Nephron (organoid): ENCODE data around the gene DYSF.

ENCODE experiments used
- H3K27ac Mint-ChIP-seq, 3 experiments: 2 replicates each; pipeline ENCODE4 v1.8.0; 2020; ENCODE audit warnings: mixed read lengths in 3 of 3, mild to moderate bottlenecking in 2 of 3, moderate library complexity in 1 of 3
- H3K27me3 Mint-ChIP-seq: 2 replicates; pipeline ENCODE4 v1.8.0; 2021; ENCODE audit warnings: low read depth, mild to moderate bottlenecking, moderate library complexity, mixed read lengths
- H3K36me3 Mint-ChIP-seq: 2 replicates; pipeline ENCODE4 v1.8.0; 2020; ENCODE audit warnings: low read depth, mixed read lengths
- H3K4me1 Mint-ChIP-seq: 2 replicates; pipeline ENCODE4 v1.8.0; 2020; ENCODE audit warnings: mixed read lengths
- H3K4me3 Mint-ChIP-seq, 3 experiments: 2 replicates each; pipeline ENCODE4 v1.8.0; 2020; ENCODE audit warnings: mild to moderate bottlenecking in 3 of 3, mixed read lengths in 3 of 3, moderate library complexity in 2 of 3
- H3K9me3 Mint-ChIP-seq: 2 replicates; pipeline ENCODE4 v1.8.0; 2020; ENCODE audit warnings: mixed read lengths
- TF ChIP-seq, protein P1 (sequence below), 3 experiments: fragments of 200-600 bp; sonication (generic); IDR thresholded peaks; one replicate each; pipeline ENCODE4 v1.5.0; 2021; ENCODE audit warnings: antibody characterized with exemption in 3 of 3; ENCODE audit not compliant: unreplicated experiment in 3 of 3

Gene DYSF

DNA sequence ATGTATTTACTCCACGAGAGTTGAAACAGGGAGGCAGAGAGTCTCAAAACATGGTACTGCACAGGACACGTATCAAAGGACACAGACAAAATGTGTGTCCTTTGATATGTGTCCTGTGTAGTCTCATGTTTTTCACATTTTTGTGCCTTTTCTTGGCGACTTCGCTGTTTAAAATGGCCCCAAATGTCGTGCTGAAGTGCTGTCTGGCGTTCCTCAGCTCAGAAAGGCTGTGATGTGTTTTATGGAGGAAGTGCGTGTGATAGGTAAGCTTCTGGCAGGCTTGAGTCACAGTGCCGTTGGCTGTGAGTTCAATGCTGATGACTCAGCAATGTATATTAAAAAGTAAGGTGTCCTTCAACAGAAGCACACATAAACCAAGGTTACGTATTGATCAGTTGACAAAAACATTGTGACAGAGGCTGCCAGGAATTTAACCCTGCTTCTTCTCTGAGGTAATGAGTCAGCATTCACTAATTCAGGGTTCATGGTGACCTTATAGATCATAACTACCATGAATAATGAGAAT is 78.2 kb downstream of the DYSF start:
- Mint-ChIP-seq H3K4me1 (no peaks in the 10 kb centered on the region), H3K9me3 (no peaks in the 10 kb centered on the region), H3K27me3 (peaks cover 33% of the 10 kb centered on the region), H3K36me3 (no peaks in the 10 kb centered on the region), H3K27ac (no peak overlapping the region), H3K4me3 (no peak overlapping the region)
- TF ChIP-seq, protein P1, sequence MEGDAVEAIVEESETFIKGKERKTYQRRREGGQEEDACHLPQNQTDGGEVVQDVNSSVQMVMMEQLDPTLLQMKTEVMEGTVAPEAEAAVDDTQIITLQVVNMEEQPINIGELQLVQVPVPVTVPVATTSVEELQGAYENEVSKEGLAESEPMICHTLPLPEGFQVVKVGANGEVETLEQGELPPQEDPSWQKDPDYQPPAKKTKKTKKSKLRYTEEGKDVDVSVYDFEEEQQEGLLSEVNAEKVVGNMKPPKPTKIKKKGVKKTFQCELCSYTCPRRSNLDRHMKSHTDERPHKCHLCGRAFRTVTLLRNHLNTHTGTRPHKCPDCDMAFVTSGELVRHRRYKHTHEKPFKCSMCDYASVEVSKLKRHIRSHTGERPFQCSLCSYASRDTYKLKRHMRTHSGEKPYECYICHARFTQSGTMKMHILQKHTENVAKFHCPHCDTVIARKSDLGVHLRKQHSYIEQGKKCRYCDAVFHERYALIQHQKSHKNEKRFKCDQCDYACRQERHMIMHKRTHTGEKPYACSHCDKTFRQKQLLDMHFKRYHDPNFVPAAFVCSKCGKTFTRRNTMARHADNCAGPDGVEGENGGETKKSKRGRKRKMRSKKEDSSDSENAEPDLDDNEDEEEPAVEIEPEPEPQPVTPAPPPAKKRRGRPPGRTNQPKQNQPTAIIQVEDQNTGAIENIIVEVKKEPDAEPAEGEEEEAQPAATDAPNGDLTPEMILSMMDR (IDR thresholded peaks at IDR 0.05; ENCODE audit: unreplicated experiment in 3 of 3): no peak

- TF ChIP-seq, protein P1 (IDR thresholded peaks at IDR 0.05; ENCODE audit: unreplicated experiment in 3 of 3): no peak
- no peaks in the 10 kb centered on the region for H3K36me3 Mint-ChIP-seq
- H3K4me1 Mint-ChIP-seq: no peaks in the 10 kb centered on the region
These were observed 79.0 kb downstream of the DYSF start for GRCh38 chr2:71532327-71532726.

DNA sequence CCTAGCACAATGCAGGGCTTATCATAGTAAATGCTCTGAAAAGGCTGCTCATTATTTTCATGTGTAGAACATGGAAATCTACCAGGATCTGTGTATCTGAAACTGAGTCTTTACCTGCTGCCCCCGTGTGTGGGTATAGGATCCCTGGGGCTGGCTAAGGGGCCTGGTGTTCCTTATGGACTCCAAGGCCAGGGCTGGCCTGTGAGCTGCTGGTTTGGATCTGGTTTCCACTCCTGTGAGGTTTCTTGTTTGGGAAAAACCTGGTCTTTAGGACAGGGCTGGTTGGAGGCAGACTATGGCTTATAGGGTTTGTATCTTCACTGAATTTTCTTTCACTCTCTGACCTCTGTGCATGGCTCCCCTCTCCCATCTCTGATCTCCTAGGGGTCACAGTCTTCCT is 80.8 kb downstream of the DYSF start:
- TF ChIP-seq, protein P1 (IDR thresholded peaks at IDR 0.05; ENCODE audit: unreplicated experiment in 3 of 3): no peak
- Mint-ChIP-seq H3K9me3 (no peaks in the 10 kb centered on the region), H3K4me1 (no peaks in the 10 kb centered on the region), H3K4me3 (no peak overlapping the region), H3K27ac (no peak overlapping the region), H3K36me3 (no peaks in the 10 kb centered on the region), H3K27me3 (peaks cover 35% of the 10 kb centered on the region)

More at GRCh38 chr2:71532327-71532726, 79.0 kb downstream of the DYSF start:
- no peak overlapping the region for H3K4me3 Mint-ChIP-seq
- H3K9me3 Mint-ChIP-seq: no peaks in the 10 kb centered on the region
- no peak overlapping the region for H3K27ac Mint-ChIP-seq
- H3K27me3 Mint-ChIP-seq: peaks cover 32% of the 10 kb centered on the region

GRCh38 chr2:71534826-71535225 is 81.5 kb downstream of the DYSF start:
- H3K27me3 Mint-ChIP-seq: peaks cover 34% of the 10 kb centered on the region
- no peak overlapping the region for H3K4me3 Mint-ChIP-seq
- H3K9me3 Mint-ChIP-seq: no peaks in the 10 kb centered on the region
- no peak overlapping the region for H3K27ac Mint-ChIP-seq
- no peaks in the 10 kb centered on the region for H3K4me1 Mint-ChIP-seq
- no peaks in the 10 kb centered on the region for H3K36me3 Mint-ChIP-seq
- TF ChIP-seq, protein P1 (IDR thresholded peaks at IDR 0.05; ENCODE audit: unreplicated experiment in 3 of 3): no peak

GRCh38 chr2:71535526-71535925 is 82.2 kb downstream of the DYSF start:
- TF ChIP-seq, protein P1 (IDR thresholded peaks at IDR 0.05; ENCODE audit: unreplicated experiment in 3 of 3): no peak
- Mint-ChIP-seq H3K27ac (no peak overlapping the region), H3K4me3 (no peak overlapping the region), H3K27me3 (peaks cover 33% of the 10 kb centered on the region), H3K4me1 (no peaks in the 10 kb centered on the region), H3K36me3 (no peaks in the 10 kb centered on the region), H3K9me3 (no peaks in the 10 kb centered on the region)

- peaks cover 29% of the 10 kb centered on the region for H3K27me3 Mint-ChIP-seq
- H3K27ac Mint-ChIP-seq: no peak overlapping the region
- no peaks in the 10 kb centered on the region for H3K4me1 Mint-ChIP-seq
- TF ChIP-seq, protein P1 (IDR thresholded peaks at IDR 0.05; ENCODE audit: unreplicated experiment in 3 of 3): no peak
- H3K36me3 Mint-ChIP-seq: no peaks in the 10 kb centered on the region
- no peak overlapping the region for H3K4me3 Mint-ChIP-seq
- H3K9me3 Mint-ChIP-seq: no peaks in the 10 kb centered on the region
These were observed 82.9 kb downstream of the DYSF start for GRCh38 chr2:71536226-71536671.
